ENCODE results near the gene CHKB. TPM values are rescaled to one million over a fixed set of nuclear protein-coding genes. Genes with fewer than 3 reads are reported as not detected.

CHKB gene
- total and polyA plus RNA-seq, 10 of the 15 experiments (the other 5 are each of a cell fraction or from before 2014, with no cell fraction given): 10.0 to 93.9 (median 57.0) TPM

GRCh38 chr22:50529897-50530579 is 52.6 kb downstream of the CHKB start, which contains the start of gene TYMP (continued):
- TF ChIP-seq, protein P1, sequence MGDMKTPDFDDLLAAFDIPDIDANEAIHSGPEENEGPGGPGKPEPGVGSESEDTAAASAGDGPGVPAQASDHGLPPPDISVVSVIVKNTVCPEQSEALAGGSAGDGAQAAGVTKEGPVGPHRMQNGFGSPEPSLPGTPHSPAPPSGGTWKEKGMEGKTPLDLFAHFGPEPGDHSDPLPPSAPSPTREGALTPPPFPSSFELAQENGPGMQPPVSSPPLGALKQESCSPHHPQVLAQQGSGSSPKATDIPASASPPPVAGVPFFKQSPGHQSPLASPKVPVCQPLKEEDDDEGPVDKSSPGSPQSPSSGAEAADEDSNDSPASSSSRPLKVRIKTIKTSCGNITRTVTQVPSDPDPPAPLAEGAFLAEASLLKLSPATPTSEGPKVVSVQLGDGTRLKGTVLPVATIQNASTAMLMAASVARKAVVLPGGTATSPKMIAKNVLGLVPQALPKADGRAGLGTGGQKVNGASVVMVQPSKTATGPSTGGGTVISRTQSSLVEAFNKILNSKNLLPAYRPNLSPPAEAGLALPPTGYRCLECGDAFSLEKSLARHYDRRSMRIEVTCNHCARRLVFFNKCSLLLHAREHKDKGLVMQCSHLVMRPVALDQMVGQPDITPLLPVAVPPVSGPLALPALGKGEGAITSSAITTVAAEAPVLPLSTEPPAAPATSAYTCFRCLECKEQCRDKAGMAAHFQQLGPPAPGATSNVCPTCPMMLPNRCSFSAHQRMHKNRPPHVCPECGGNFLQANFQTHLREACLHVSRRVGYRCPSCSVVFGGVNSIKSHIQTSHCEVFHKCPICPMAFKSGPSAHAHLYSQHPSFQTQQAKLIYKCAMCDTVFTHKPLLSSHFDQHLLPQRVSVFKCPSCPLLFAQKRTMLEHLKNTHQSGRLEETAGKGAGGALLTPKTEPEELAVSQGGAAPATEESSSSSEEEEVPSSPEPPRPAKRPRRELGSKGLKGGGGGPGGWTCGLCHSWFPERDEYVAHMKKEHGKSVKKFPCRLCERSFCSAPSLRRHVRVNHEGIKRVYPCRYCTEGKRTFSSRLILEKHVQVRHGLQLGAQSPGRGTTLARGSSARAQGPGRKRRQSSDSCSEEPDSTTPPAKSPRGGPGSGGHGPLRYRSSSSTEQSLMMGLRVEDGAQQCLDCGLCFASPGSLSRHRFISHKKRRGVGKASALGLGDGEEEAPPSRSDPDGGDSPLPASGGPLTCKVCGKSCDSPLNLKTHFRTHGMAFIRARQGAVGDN (IDR thresholded peaks at IDR 0.05): 0 out of 2 replicates have a peak, but pooled peaks have one; percentile 36
- TF ChIP-seq POLR2AphosphoS5 (IDR thresholded peaks at IDR 0.05; ENCODE audit: low read length) (peak; percentile 49), YBX1 (IDR thresholded peaks at IDR 0.05) (no peak), IKZF1 (conservative IDR thresholded peaks at IDR 0.05) (peak; percentile 98), EP300 (IDR thresholded peaks at IDR 0.05; ENCODE audit: borderline replicate concordance in 1 of 2, control insufficient read depth in 1 of 2, low read depth in 2 of 2, low read length in 2 of 2) (no peak), CBFB (IDR thresholded peaks at IDR 0.05; ENCODE audit: low read depth) (0 out of 2 replicates have a peak, but pooled peaks have one; percentile 31), ZNF384 (IDR thresholded peaks at IDR 0.05; ENCODE audit: borderline replicate concordance, low read depth, low read length) (no peak), HCFC1 (IDR thresholded peaks at IDR 0.05; ENCODE audit: low read length) (peak; percentile 29; the same call in 1 of the 2 replicates), GABPA (IDR thresholded peaks at IDR 0.05; ENCODE audit: low read depth) (no peak), SUZ12 (IDR thresholded peaks at IDR 0.05; ENCODE audit: unreplicated experiment) (no peak), ZSCAN29 (IDR thresholded peaks at IDR 0.05) (no peak), ZNF274 (IDR thresholded peaks at IDR 0.05; ENCODE audit: insufficient read depth, insufficient read length) (no peak), BMI1 (IDR thresholded peaks at IDR 0.05; ENCODE audit: borderline replicate concordance) (no peak), EZH2 (IDR thresholded peaks at IDR 0.05; ENCODE audit: borderline replicate concordance, control insufficient read depth, low read depth, low read length) (no peak), SMAD1 (IDR thresholded peaks at IDR 0.05; ENCODE audit: low read depth, partially characterized antibody) (no peak), MYB (IDR thresholded peaks at IDR 0.05; ENCODE audit: borderline replicate concordance, low read depth, low read length) (no peak)
- TF ChIP-seq, protein P2, sequence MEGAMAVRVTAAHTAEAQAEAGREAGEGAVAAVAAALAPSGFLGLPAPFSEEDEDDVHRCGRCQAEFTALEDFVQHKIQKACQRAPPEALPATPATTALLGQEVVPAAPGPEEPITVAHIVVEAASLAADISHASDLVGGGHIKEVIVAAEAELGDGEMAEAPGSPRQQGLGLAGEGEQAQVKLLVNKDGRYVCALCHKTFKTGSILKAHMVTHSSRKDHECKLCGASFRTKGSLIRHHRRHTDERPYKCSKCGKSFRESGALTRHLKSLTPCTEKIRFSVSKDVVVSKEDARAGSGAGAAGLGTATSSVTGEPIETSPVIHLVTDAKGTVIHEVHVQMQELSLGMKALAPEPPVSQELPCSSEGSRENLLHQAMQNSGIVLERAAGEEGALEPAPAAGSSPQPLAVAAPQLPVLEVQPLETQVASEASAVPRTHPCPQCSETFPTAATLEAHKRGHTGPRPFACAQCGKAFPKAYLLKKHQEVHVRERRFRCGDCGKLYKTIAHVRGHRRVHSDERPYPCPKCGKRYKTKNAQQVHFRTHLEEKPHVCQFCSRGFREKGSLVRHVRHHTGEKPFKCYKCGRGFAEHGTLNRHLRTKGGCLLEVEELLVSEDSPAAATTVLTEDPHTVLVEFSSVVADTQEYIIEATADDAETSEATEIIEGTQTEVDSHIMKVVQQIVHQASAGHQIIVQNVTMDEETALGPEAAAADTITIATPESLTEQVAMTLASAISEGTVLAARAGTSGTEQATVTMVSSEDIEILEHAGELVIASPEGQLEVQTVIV (IDR thresholded peaks at IDR 0.05; ENCODE audit: borderline replicate concordance, partially characterized antibody): no peak
- TF ChIP-seq, protein P3, sequence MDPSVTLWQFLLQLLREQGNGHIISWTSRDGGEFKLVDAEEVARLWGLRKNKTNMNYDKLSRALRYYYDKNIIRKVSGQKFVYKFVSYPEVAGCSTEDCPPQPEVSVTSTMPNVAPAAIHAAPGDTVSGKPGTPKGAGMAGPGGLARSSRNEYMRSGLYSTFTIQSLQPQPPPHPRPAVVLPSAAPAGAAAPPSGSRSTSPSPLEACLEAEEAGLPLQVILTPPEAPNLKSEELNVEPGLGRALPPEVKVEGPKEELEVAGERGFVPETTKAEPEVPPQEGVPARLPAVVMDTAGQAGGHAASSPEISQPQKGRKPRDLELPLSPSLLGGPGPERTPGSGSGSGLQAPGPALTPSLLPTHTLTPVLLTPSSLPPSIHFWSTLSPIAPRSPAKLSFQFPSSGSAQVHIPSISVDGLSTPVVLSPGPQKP (IDR thresholded peaks at IDR 0.05; ENCODE audit: low read depth, low read length): no peak
- TF ChIP-seq, protein P4, sequence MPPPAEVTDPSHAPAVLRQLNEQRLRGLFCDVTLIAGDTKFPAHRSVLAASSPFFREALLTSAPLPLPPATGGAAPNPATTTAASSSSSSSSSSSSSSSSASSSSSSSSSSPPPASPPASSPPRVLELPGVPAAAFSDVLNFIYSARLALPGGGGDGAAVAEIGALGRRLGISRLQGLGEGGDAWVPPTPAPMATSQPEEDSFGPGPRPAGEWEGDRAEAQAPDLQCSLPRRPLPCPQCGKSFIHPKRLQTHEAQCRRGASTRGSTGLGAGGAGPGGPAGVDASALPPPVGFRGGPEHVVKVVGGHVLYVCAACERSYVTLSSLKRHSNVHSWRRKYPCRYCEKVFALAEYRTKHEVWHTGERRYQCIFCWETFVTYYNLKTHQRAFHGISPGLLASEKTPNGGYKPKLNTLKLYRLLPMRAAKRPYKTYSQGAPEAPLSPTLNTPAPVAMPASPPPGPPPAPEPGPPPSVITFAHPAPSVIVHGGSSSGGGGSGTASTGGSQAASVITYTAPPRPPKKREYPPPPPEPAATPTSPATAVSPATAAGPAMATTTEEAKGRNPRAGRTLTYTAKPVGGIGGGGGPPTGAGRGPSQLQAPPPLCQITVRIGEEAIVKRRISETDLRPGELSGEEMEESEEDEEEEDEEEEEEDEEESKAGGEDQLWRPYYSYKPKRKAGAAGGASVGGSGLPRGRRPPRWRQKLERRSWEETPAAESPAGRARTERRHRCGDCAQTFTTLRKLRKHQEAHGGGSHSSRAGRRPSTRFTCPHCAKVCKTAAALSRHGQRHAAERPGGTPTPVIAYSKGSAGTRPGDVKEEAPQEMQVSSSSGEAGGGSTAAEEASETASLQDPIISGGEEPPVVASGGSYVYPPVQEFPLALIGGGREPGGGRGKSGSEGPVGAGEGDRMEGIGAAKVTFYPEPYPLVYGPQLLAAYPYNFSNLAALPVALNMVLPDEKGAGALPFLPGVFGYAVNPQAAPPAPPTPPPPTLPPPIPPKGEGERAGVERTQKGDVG (CRISPR knock-in tag; IDR thresholded peaks at IDR 0.05): no peak

All from GM12878 (cell line).